IMR-90 (cell line): ENCODE results near the gene FZD4. TPM values are rescaled to one million over a fixed set of nuclear protein-coding genes. Genes with fewer than 3 reads are reported as not detected.
A peak's percentile ranks its signal among the peaks of the same experiment; 100 is the strongest.

Experiments
- ATAC-seq: fragments of 200-7000 bp; cut with Tn5 transposase; 2 replicates; pipeline ENCODE4 v1.9.1; 2020; ENCODE audit warnings: low read depth, mild to moderate bottlenecking, moderate library complexity
- BruUV-seq: library from RNA; stranded (reverse); fragments of 400-500 nt; replicated peaks from 2 replicates; lab custom pipeline; 2021; lab: Mats Ljungman, UMichigan
- CTCF ChIA-PET: fragments of 300-600 bp; formaldehyde crosslinking; extraction: SDS; loops from one replicate; lab custom pipeline; 2021; ENCODE audit warnings: antibody characterized with exemption; lab: Yijun Ruan, JAX
- POLR2A ChIA-PET: fragments of 300-600 bp; sonication (Branson Sonifier 250); formaldehyde crosslinking; loops from one replicate; lab custom pipeline; 2022; ENCODE audit warnings: antibody characterized with exemption; ENCODE audit not compliant: unreplicated experiment; lab: Charles Lee
- DNase-seq: peaks from one replicate; pipeline ENCODE4 v3.0.0; 2013
- H2AFZ ChIP-seq: replicated peaks from 2 replicates; pipeline ENCODE3; 2013; ENCODE audit warnings: low read length, mild to moderate bottlenecking; ENCODE audit not compliant: poor library complexity
- H2AK5ac ChIP-seq: 2 replicates; pipeline ENCODE4 v1.6.1; 2013; ENCODE audit warnings: low read depth, low read length, inconsistent platforms
- H2AK9ac ChIP-seq: replicated peaks from 2 replicates; pipeline ENCODE3; 2013; ENCODE audit warnings: mild to moderate bottlenecking, low read depth, low read length, moderate library complexity; ENCODE audit not compliant: poor library complexity
- H2BK120ac ChIP-seq: 2 replicates; pipeline ENCODE4 v1.6.1; 2013; ENCODE audit warnings: low read depth, low read length, inconsistent platforms
- H2BK15ac ChIP-seq: 3 replicates; pipeline ENCODE4 v1.6.1; 2013; ENCODE audit warnings: low read depth, low read length, inconsistent platforms
- H2BK20ac ChIP-seq: 2 replicates; pipeline ENCODE4 v1.6.1; 2013; ENCODE audit warnings: low read depth, mild to moderate bottlenecking, inconsistent platforms, low read length, moderate library complexity
- H2BK5ac ChIP-seq: 2 replicates; pipeline ENCODE4 v1.6.1; 2013; ENCODE audit warnings: mild to moderate bottlenecking, low read depth, low read length, inconsistent platforms; ENCODE audit not compliant: poor library complexity, severe bottlenecking
- H3K14ac ChIP-seq: replicated peaks from 2 replicates; pipeline ENCODE4 v1.6.1; 2013; ENCODE audit warnings: low read depth, low read length, inconsistent platforms
- H3K18ac ChIP-seq: 2 replicates; pipeline ENCODE4 v1.6.1; 2013; ENCODE audit warnings: low read depth, low read length, control low read depth
- H3K23ac ChIP-seq: 2 replicates; pipeline ENCODE4 v1.6.1; 2013; ENCODE audit warnings: low read depth, low read length, inconsistent platforms
- H3K27ac ChIP-seq: 2 replicates; pipeline ENCODE4 v1.5.1; 2013; ENCODE audit warnings: mild to moderate bottlenecking, control low read depth, low read length; ENCODE audit not compliant: insufficient read depth
- H3K27me3 ChIP-seq: 2 replicates; pipeline ENCODE4 v1.6.1; 2013; ENCODE audit warnings: low read length; ENCODE audit not compliant: control insufficient read depth, insufficient read depth
- H3K36me3 ChIP-seq: 2 replicates; pipeline ENCODE4 v1.6.1; 2013; ENCODE audit warnings: low read length, mixed read lengths; ENCODE audit not compliant: control insufficient read depth, insufficient read depth
- H3K4ac ChIP-seq: 2 replicates; pipeline ENCODE4 v1.6.1; 2013; ENCODE audit warnings: low read depth, low read length, inconsistent platforms
- H3K4me1 ChIP-seq: 2 replicates; pipeline ENCODE4 v1.6.1; 2013; ENCODE audit warnings: low read length, mixed read lengths; ENCODE audit not compliant: control insufficient read depth, insufficient read depth
- H3K4me2 ChIP-seq: 2 replicates; pipeline ENCODE4 v1.6.1; 2013; ENCODE audit warnings: low read depth, mild to moderate bottlenecking, control low read depth, low read length, moderate library complexity
- H3K4me3 ChIP-seq: 2 replicates; pipeline ENCODE4 v1.5.1; 2013; ENCODE audit warnings: low read depth, mild to moderate bottlenecking, control low read depth, low read length, moderate library complexity; ENCODE audit not compliant: insufficient read depth
- H3K56ac ChIP-seq: 2 replicates; pipeline ENCODE4 v1.6.1; 2013; ENCODE audit warnings: low read length, inconsistent platforms; ENCODE audit not compliant: insufficient read depth; ENCODE audit errors: extremely low read depth
- H3K79me1 ChIP-seq, 2 experiments: 2 replicates each; pipeline ENCODE4 v1.6.1; 2013; ENCODE audit warnings: low read length in 2 of 2, inconsistent platforms in 1 of 2, low read depth in 1 of 2
- H3K9ac ChIP-seq: 2 replicates; pipeline ENCODE4 v1.6.1; 2013; ENCODE audit warnings: low read depth, low read length, control low read depth
- H3K9me1 ChIP-seq: 2 replicates; pipeline ENCODE4 v1.6.1; 2013; ENCODE audit warnings: low read length, inconsistent platforms; ENCODE audit not compliant: insufficient read depth
- H3K9me3 ChIP-seq: 2 replicates; pipeline ENCODE4 v1.6.1; 2013; ENCODE audit warnings: low read length; ENCODE audit not compliant: control insufficient read depth, insufficient read depth
- H4K20me1 ChIP-seq: 2 replicates; pipeline ENCODE4 v1.6.1; 2013; ENCODE audit warnings: low read length, inconsistent platforms; ENCODE audit not compliant: insufficient read depth
- H4K5ac ChIP-seq: 2 replicates; pipeline ENCODE4 v1.6.1; 2013; ENCODE audit warnings: mild to moderate bottlenecking, low read depth, low read length, control low read depth
- H4K8ac ChIP-seq, 2 experiments: 2 replicates each; pipeline ENCODE4 v1.6.1; 2013; ENCODE audit warnings: low read depth in 2 of 2, low read length in 2 of 2, control low read depth in 1 of 2, inconsistent platforms in 1 of 2
- H4K91ac ChIP-seq: 2 replicates; pipeline ENCODE4 v1.6.1; 2013; ENCODE audit warnings: low read depth, low read length, inconsistent platforms; ENCODE audit not compliant: insufficient read depth
- BHLHE40 ChIP-seq: fragments of 150-350 bp; IDR thresholded peaks from 2 replicates; pipeline ENCODE4 v1.6.1; 2016; ENCODE audit warnings: mild to moderate bottlenecking, low read depth, low read length
- CEBPB ChIP-seq: IDR thresholded peaks from 2 replicates; pipeline ENCODE4 v1.6.1; 2012; ENCODE audit warnings: low read depth, low read length, improper control_type of control experiment
- FOS ChIP-seq: fragments of 150-350 bp; IDR thresholded peaks from 2 replicates; pipeline ENCODE4 v1.6.1; 2016; ENCODE audit warnings: low read depth, low read length
- MAZ ChIP-seq: IDR thresholded peaks from 2 replicates; pipeline ENCODE4 v1.6.1; 2012; ENCODE audit warnings: low read depth, mild to moderate bottlenecking, low read length, improper control_type of control experiment, moderate library complexity, borderline replicate concordance
- RCOR1 ChIP-seq: IDR thresholded peaks from 2 replicates; pipeline ENCODE4 v1.6.1; 2012; ENCODE audit warnings: mild to moderate bottlenecking, low read length, improper control_type of control experiment; ENCODE audit not compliant: insufficient replicate concordance
- RFX5 ChIP-seq: IDR thresholded peaks from 2 replicates; pipeline ENCODE4 v1.8.0; 2012; ENCODE audit warnings: low read depth, mild to moderate bottlenecking, low read length, moderate library complexity
- SMC3 ChIP-seq: fragments of 150-350 bp; IDR thresholded peaks from 2 replicates; pipeline ENCODE4 v1.6.1; 2016; ENCODE audit warnings: low read depth, mild to moderate bottlenecking, antibody characterized with exemption, low read length, moderate library complexity
- WGBS, 2 experiments: methylation state at CpG; one replicate each; pipeline versions ENCODE4 v1.1.5 to v1.1.7; 2013; ENCODE audit warnings: missing lambda C conversion rate in 2 of 2; ENCODE audit not compliant: insufficient read length in 1 of 2; ENCODE audit errors: extremely low coverage in 2 of 2; 5-methylcytosine and 5-hydroxymethylcytosine counted together
- dilution Hi-C: fragments of 300-500 bp; cut with HindIII; formaldehyde crosslinking; loops from one replicate; pipeline ENCODE4 v1.14.3; 2018; ENCODE audit warnings: low sequenced_read_pairs; ENCODE audit not compliant: unreplicated experiment
- in situ Hi-C: fragments of 300-500 bp; cut with MboI; formaldehyde crosslinking; loops from 3 replicates; pipeline ENCODE4 v1.14.3; 2019; ENCODE audit warnings: low sequenced_read_pairs, inconsistent platforms, mixed read lengths
- intact Hi-C: fragments of 100-400 bp; cut with micrococcal nuclease; formaldehyde crosslinking; loops from 2 replicates; pipeline ENCODE4 v1.10.0; 2022
- polyA plus RNA-seq, 3 experiments: library from polyadenylated mRNA; depleted of rRNA; stranded (reverse); fragments of >200 nt; gene quantifications; 2 replicates each; pipeline ENCODE4 v1.2.3, GENCODE V29; 2012; ENCODE audit warnings: low replicate concordance in 1 of 3
- total RNA-seq: library from RNA; depleted of rRNA; stranded (reverse); fragments of >200 nt; gene quantifications from 2 replicates; pipeline ENCODE4 v1.2.3, GENCODE V29; 2012
- TF ChIP-seq, protein P1 (sequence below): fragments of 150-350 bp; IDR thresholded peaks from 2 replicates; pipeline ENCODE4 v1.6.1; 2016; ENCODE audit warnings: low read depth, mild to moderate bottlenecking, low read length, moderate library complexity, borderline replicate concordance

FZD4 gene
- total and polyA plus RNA-seq, 2 of the 4 experiments (the other 2 are of a cell fraction) = 3.7 to 7.7 TPM

DNA sequence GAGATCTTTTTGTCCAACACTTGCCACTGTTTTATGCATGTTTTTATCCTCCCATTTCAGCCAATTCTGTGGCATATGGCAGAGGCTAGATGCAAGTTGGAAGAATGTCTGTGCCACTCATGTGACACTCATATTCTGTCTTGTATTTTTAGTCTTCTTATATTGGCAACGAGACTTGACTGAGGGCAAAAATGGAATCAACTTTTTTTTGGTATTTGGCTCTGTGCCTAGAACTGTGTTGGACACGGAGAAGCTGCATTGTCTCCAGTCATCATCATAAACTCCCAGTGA, 1.7 kb upstream of the FZD4 start:
- no peak overlapping the region for H2BK120ac ChIP-seq
- H2AFZ ChIP-seq = no peak overlapping the region
- H4K8ac ChIP-seq = no peak overlapping the region
- H3K14ac ChIP-seq = no peak overlapping the region
- no peak overlapping the region for H3K56ac ChIP-seq
- peaks cover 4% of the 10 kb centered on the region; the same call in 1 of the 2 replicates for H3K36me3 ChIP-seq
- no peak overlapping the region for H4K91ac ChIP-seq
- WGBS, 2 experiments = no CpG with 5 or more reads among the region's 2 CpGs
- no peak overlapping the region for H3K18ac ChIP-seq
- no peaks in the 10 kb centered on the region; the same call in 1 of the 2 replicates for H4K20me1 ChIP-seq
- H3K23ac ChIP-seq = 0 out of 2 replicates have a peak overlapping the region, but pooled peaks have one; percentile 29
- no peak overlapping the region for H3K9ac ChIP-seq
- peaks cover 13% of the 10 kb centered on the region for H3K27me3 ChIP-seq
- H3K4ac ChIP-seq = no peak overlapping the region
- ChIA-PET POLR2A (no interaction called here), CTCF (interaction anchor here (0.6 kb wide), 1 partner anchor 180 kb away, joined by 3 read pairs; no protein-coding TSS in a partner anchor)
- H3K27ac ChIP-seq = no peak overlapping the region
- H2BK5ac ChIP-seq = no peak overlapping the region
- H3K79me1 ChIP-seq = peaks cover 9 to 14% of the 10 kb centered on the region in 2 experiments; a peak in 3 of 4 replicates
- peaks cover 4% of the 10 kb centered on the region; the same call in 1 of the 2 replicates for H3K9me1 ChIP-seq
- TF ChIP-seq, protein P1, sequence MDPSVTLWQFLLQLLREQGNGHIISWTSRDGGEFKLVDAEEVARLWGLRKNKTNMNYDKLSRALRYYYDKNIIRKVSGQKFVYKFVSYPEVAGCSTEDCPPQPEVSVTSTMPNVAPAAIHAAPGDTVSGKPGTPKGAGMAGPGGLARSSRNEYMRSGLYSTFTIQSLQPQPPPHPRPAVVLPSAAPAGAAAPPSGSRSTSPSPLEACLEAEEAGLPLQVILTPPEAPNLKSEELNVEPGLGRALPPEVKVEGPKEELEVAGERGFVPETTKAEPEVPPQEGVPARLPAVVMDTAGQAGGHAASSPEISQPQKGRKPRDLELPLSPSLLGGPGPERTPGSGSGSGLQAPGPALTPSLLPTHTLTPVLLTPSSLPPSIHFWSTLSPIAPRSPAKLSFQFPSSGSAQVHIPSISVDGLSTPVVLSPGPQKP = no peak
- TF ChIP-seq RFX5 = no peak
- no peak for TF ChIP-seq CEBPB
- TF ChIP-seq RCOR1 = no peak
- TF ChIP-seq FOS = no peak
- no peak for TF ChIP-seq MAZ
- TF ChIP-seq SMC3 = no peak
- no peak for TF ChIP-seq BHLHE40
- no TSS peak for BruUV-seq
- no peaks in the 10 kb centered on the region for H3K9me3 ChIP-seq
- no peak for ATAC-seq
- H3K4me1 ChIP-seq = peaks cover 9% of the 10 kb centered on the region
- H2AK5ac ChIP-seq = no peak overlapping the region
- dilution Hi-C loops = no loop called here
- in situ Hi-C loops = no loop called here
- no peak for DNase-seq
- no peak overlapping the region for H2BK15ac ChIP-seq
- intact Hi-C loops = no loop called here
- no peak overlapping the region for H2BK20ac ChIP-seq
- no peak overlapping the region for H2AK9ac ChIP-seq
- no peak overlapping the region for H3K4me3 ChIP-seq
- no peak overlapping the region for H3K4me2 ChIP-seq
- H4K5ac ChIP-seq = no peak overlapping the region
